NCI-H345 treated with DMSO at 0.1 percent for 48 hours (cell line): ENCODE measurements around the gene SEC16A.

ENCODE experiments used
- DNase-seq: peaks from one replicate; lab custom pipeline; 2025; ENCODE audit not compliant: unreplicated experiment; lab: John Stamatoyannopoulos, UW

SEC16A gene

DNA sequence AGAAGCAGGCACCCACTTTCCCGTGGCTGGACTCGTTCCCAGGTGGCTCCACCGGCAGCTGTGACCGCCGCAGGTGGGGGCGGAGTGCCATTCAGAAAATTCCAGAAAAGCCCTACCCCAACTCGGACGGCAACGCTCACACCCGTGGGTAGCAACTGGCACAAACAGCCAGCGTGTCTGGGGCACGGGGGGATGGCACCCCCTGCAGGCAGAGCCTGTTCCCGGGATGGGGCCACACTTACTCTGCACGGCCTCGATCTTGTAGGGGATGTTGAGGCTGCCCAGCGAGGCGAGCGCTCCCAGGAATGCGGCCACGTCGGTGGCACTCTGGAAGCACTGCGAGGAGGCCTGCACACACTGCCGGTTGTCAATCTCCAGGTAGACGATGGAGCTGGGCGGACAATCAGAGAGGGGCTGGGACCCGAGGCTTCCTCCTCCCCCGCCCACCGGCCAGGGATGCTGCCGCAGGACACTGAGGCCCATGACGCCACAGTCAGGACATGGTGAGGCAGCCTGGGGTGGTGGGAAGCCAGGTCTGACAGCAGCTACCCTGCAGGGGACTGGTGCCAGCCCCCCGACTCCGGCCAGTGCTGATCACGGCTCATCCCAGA, 20.2 kb upstream of the SEC16A start:
- DNase-seq, result no peak

DNA sequence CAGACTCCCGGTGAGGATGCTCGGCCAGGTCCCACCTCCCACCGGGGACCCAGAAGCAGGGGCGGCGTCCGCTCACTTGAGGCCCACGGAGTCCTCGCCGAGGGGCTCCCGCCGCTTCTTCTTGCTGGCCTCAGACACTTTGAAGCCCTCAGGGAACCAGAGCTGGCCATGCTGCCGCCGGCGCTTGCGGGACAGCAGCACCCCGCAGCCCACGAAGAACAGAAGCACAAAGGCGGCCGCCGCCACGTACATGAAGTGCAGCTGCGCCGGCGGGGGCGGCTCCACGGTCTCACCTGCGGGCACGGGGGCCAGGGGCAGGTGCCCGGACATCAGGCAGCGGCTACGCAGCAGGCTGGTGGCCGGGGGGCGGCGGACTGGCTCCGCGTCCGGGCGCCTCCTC, 19.4 kb upstream of the SEC16A start:
- DNase-seq, result no peak

DNA sequence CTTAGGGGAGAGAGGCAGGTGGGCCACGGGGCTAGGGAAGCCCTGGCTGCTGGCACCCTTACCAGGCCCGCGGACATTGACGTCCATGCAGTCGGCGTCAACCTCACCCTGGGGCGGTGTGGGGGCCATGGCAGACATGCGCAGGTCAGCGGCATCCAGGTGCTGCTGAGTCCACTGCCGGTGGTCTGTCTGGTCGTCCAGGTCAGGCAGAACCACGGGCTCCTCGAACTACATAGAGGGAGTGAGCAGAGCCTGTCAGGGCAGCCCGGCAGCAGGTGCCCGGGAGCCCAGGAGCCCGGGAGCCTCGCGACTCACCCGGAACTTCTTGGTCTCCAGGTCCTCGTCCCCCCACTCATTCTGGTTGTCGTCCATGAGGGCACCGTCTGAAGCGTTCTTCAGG, 18.8 kb upstream of the SEC16A start:
- no peak for DNase-seq

DNA sequence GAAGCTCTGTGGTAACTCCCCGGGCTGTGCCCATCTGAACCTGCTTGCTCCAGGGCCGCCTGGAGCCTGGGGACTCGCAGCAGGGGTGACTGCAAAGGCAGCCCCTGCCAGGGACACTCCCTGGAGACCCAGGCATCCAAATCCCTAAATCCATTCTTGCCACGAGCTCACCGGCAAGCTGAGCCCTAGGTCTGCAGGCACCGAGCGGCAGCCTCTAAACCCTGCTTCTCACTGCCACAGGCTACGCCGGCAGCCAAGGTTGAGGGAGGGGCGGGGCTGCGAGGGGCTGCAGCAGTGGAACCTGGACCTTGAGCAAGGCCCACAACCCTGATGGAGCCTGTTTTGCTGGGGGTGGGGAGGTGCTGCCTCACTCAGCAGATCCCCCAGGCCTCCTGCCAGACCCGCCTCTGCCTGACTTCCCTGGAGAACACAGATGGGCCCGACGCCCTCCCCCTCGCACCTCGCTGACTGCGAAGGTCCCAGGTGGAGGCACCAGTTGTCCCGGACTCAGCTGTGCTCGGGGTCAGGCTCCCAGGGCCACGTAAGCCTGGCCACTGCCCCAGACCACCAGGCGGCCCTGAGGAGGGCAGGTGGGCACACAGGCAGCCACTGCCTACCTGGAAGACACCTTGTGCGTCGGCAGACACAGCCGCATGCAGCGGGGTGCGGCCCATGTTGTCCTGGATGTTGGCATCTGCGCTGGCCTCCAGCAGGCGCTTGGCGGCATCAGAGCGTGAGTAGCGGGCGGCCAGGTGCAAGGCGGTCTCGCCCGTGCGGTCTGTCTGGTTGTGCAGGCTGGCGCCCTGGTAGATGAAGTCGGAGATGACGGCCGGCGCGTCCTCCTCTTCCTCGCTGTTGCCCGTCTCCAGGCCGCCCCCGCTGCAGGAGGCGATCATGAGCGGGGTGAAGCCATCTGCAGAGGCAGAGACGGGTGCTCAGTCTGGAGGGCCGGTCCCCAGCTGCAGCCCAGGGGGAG, 17.4 kb upstream of the SEC16A start:
- DNase-seq, result no peak

DNA sequence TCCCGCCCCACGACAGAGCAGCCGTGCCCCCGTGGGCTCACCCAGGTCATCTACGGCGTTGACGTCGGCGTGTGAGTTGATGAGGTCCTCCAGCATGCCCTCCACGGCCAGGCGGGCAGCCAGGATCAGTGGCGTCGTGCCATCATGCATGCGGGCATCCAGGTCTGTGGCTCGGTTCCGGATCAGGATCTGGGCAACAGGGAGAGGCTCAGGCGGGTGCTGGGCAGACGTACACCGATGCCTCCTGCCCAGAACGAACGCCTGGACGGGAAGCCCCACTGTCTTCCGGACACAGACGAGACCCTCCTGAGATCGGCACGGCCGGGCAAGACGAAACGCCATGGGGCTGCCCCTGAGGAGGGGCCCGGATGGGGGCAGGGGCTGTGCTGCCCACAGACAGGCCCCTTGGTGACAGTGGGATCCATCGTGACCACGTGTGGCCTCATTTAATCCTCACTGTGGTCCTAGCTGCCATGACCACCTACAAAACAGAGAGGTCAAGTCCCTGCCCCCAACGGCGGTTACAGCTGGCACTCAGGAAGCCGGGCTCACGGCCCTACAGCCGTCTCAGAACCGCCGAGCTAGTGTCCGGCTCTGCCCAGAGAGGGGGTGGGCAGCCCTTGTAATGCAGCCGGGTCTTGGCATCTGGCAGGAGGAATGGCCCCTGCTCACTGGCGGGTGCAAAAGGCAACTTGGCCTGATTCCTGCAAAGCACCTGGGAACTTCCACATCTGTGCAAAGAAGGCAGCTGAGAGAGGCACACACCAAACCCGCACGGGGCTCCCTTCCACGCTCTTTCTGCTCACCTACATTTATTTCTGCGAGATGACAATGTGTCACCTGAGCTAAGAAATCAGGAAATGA, 16.5 kb upstream of the SEC16A start:
- DNase-seq, result no peak

DNA sequence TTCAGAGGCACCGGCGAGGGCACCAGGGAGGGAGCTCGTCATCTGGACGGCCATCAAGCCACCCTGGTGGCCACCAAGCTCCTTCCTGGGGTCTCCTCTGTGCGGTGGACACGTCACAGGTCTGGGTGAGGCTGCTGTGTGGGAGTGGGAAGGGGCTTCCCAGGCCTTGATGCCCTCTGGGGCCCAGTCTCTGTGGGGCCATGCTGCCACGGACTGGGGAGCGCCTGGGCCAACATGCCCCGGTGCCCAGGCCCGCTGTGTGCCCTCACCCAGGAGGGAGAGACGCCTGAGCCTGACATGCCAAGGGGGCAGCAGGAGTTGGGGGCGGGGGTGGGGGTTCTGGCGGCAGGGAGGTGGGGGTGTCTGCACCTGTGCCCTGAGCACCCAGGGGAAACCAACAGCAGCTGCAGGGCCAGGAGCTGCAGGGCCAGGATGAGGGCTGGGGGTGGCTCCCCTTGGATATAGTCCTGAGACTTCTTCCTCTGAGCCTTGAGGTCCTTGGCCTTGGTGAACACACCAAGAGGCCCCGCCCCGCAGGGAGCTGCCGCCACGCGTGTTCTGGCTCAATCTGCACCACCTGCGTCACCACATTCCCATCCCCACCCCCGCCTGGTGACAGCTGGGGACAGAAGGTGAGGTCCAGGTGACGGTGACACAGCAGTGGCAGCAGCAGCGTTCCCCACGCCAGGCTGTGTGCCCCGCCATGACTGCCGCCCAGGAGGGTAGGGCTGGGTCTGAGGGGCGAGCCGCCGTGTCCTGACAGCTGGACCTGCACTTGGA, 15.3 kb upstream of the SEC16A start:
- DNase-seq, result no peak

DNA sequence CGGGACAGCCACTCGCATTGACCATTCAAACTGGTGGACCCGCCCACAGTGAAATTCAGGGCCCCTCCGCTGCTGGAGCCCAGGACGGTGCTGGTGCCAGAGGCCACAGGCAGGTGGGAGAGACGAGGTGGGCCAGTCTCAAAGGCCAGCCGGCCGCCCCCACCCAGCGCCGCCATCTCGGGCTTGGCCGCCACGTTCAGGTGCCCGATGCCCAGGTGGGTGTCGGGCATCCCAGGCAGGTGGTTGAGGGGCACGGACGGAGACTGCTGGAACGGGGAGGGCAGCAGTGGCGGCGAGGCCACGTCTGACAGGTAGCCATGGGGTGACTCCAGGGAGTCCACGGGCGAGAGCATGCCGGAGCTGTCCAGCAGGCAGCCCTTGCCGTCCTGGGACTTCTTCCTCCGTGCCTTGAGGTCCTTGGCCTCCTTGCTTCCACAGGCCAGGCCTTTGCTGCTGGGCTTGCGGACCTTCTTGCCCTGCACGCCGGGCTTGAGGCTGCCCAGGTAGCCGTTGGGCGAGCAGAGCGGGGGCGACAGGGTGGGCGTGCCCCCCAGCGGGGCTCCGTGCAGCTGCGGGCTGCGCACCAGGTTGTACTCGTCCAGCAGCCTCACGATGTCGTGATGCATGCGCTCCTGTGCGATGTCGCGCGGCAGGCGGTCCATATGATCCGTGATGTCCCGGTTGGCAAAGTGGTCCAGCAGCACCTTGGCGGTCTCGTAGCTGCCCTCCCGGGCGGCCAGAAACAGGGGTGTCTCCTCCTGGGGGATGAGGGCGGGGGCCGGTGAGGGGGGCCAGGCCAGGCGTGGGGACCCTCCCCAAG, 14.2 kb upstream of the SEC16A start:
- no peak for DNase-seq

DNA sequence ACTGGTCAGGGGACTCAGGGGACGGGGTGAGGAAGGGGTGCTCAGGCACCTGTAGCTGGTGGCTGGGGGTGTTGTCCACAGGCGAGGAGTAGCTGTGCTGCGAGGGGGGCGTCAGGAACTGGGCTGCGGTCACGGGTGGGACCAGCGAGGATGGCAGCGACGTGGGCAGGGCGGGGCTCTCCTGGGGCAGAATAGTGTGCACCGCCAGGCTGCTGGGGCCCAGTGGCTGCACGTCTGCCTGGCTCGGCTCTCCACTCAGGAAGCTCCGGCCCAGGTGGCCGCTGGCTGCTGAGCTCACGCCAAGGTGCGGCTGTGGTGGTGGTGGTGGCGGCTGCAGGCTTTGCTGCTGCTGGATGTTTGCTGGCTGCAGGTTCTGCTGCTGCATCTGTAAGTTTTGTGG, 13.3 kb upstream of the SEC16A start:
- DNase-seq, result no peak

DNA sequence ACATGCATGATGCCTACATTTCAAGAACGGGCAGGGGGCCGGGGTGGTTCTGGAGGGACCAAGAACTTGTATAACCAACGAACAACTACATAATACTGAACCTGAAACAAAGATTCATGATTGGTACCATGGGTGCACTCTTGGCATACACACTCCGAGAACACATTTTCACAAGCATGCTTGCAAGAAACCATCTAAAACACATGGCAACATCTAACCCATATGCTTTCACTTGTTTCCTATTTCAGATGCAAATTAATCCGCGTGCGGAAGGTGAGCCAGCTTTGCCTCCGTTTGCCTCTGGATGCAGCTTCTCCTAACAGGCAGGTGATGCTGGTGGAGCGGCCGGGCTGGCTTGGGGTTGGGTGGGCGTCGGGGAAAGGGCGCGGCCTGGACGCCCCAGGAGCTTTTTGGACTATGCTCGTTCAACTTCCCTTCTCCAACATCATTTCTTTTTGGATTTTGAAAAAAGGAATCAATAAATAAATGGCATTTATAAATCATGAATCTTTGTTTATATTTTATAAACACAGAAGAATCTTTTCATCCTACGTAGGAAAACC, 12.5 kb upstream of the SEC16A start:
- no peak for DNase-seq

DNA sequence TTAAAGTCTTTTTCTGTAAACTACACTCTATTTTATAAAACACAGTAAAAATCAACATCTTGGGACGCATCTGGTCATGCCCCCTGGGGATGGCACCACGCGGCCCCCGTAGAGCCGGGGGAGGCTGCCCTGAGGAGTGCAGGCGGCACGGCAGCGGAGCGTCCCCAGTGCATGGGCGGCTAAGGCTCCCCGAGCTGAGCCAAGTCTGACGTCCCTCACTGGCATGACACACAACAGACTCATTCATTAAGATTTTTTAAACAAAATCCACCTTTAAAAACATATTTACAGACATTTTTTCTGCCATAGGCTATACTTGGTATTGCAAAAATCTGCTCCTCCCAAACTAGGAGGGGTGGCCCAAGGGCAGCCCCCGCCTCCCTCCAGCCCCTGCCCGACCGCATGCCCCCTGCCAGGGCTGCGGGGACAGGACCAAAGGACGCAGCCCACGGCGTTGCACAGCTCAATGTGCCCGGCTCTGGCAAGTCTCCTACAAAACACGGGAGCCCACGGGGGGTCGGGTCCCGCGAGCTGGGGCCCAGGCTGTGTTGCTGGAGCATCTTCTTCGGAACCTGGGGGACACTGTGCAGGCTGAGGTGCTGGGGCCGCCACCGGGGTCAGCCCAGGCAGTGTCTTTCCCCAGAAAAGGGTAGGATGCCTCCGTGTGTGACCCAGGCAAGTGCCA, 11.8 kb upstream of the SEC16A start:
- no peak for DNase-seq

DNA sequence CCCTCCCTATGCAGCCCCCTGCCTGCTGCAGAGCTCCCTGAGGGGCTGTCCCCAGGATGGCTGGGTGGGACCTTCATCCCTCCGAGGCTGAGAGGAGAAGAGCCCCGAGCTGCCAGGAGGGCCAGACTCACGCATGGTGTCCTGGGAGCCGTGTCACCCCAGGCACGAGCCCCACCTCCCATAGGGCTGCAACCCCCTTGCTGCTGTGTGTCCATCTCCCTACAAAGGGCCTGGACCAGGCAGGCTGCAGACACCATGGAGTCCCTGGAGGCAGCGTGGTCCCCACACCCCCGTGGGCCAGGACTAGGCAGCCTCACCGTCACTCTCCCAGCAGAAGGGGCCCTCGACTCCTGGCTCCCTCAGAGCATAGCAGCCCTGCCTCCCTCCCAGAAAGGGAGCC, 11.2 kb upstream of the SEC16A start:
- no peak for DNase-seq

DNA sequence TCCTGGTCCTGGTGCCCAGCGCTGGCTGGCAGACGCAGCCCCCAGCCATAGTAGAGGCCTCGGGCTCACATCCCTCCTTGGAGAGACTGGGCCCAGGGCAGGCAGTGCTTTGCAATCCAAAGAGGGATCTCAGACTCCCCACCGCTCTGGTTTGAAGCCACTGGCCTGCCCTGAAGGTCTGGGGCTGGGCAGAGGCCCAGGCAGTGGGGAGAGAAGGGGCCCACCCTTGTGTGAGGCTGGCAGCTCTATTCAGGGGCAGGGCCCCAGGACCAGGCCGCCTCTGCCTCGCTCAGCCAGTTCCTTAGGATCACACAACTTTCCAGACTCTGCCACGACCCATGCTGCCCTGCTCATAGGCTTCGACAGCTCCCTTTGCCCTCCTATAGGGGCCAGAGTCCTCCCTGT, 10.7 kb upstream of the SEC16A start:
- DNase-seq, result no peak

DNA sequence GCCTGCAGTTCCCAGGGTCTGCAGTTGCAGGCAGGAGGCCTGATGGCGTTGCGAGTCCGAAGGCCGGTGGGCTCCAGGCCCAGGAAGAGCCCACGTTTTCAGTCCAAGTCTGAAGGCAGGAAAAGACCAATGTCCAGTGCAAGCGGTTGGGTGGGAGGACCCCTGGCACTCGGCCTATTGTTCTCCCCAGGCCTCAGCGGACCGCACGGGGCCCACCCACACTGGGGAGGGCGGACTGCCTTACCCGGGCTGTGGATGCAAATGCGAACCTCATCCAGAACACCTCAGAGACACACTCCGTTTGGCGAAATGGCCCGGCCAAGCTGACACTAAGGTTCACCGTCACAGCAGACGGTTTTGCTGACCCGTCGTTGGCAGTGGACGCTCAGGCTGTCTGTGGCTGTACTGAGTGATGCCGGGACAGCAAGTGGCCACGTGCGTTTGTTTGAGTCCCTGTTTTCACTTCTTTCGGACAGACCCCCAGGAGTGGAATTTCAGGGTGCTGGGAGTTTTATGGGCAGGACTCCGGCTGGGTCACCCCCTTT, 10.2 kb upstream of the SEC16A start:
- DNase-seq, result no peak

DNA sequence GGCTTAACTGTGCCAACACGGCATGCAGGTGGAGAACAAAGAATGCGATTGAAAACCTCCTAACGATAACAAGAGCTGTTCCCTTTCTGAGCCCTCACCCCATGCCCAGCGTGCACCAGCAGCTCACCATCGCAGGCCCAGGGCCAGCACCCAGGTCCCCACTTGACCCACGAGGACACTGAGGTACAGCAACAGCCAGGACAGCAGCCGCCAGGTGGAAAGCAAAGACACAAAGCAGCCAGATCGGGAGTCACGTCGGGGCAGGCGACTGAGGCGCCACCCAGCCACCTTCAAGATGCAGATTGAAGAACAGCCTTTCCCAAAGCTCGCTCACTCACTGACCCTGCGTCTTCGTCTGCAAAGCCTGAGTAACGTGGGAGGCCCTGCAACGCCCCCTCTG, 6.9 kb upstream of the SEC16A start:
- DNase-seq, result no peak

DNA sequence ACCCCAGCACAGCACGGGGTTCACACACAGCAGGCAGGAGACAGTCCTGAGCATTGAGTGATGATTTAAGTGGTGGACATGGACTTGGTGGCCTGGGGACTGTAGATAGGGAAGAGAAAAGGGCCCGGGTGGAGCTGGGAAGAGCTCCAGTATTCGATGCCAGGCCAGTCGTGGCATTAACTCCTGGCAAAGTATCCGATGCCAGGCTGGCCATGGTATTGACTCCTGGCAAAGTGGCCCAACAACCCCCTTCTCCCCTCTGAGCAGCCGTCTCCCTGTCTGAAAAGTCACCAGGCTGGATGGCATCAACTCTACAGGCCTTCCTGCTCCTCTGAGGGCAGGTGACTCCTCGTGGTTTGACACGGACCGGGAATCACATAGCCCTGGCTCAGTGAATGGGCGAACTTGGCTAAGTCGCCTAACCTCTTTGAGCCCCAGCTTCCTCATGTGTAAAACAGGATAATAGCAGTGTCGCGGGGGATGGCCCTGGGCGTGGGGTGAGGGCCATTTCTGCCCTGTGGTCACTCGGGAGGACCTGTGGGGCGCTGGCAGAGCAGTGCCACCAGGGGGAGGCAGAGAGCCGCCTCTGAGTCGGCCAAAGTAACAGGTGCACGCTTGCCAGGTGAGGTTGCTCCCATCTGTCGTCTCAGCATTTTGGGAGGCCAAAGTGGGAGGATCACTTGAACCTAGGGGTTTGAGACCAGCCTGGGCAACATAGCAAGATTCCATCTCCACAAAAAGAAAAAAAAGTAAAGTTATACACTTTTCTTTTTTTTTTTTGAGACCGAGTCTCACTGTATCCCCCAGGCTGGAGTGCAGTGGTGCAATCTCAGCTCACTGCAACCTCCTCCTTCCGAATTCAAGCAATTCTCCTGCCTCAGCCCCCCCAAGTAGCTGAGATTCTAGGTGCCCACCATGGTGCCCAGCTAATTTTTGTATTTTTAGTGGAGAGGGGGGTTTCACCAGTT, 5.7 kb upstream of the SEC16A start:
- peak; percentile 43 for DNase-seq

DNA sequence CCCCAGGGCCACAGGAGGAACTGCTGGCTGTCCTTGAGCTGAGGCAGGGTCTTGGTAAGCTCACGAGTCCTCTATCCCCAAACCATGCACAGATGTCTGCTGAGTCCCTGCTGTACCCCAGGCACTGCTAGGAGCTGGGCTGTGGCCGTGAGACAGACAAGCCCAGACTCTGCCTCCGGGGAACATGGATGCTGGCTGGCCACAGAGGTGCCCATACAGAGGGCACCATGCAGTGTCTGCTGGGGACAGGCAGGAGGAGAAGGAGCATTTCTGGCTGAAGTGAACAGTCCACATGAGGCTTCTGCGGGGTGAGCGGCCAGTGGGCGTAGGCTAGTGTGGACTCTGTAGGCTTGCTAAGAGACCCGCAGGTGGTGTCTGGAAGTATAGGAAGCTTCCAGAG, 4.8 kb upstream of the SEC16A start:
- no peak for DNase-seq

DNA sequence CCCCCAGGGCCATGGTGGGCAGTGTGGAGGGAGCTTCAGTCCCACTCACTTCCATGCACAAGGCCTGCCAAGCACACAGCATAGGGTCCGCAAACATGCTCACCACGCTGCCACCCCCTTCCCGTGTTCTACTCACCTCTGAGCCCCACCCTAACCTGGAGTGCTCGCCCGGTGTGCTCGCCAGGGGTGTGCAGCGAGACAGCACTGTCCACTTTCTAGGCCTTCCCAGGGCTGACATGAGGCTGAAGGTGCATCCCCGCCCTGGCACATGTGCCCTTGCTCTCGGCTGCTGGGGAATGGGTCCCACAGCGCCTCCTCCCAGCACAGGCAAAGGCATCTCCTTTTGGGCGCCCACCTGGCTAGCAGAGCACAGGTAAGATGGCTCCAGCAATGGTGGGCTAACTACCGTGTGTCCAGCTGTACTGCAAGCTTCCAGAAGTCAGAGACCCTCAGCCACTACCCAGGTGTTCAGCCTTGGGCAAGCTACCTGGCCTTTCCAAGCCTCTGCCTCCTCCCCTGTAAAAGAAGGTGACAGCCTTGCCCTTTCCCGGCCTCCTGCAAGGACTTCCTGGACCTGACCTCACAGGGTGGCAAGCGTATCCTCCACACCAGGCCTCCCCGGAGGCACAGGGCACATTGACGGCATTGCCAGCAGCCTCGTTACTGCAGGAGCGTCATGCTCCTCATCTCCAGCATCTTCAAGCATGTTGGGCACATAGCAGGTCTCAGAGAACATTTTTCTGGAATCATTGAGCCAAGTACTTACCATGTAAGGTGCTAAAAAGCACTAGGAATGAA, 4.2 kb upstream of the SEC16A start:
- no peak for DNase-seq
